ENCODE data around the gene IDNK.

Gene IDNK

GRCh38 chr9:83583151-83584014, 39.6 kb upstream of the IDNK start:
- no peaks in the 10 kb centered on the region for H3K27me3 ChIP-seq (ENCODE audit: insufficient read depth, low read length, poor library complexity, severe bottlenecking)
- peak; percentile 65 for TF ChIP-seq CTCF (conservative IDR thresholded peaks at IDR 0.05; ENCODE audit: low read length)
- TF ChIP-seq EZH2phosphoT487 (IDR thresholded peaks at IDR 0.05; ENCODE audit: borderline replicate concordance), result no peak
- no peak overlapping the region for H3K4me3 ChIP-seq (ENCODE audit: low read length, poor library complexity, severe bottlenecking)
- no peaks in the 10 kb centered on the region for H3K4me1 ChIP-seq (ENCODE audit: insufficient read depth, low read length, poor library complexity, severe bottlenecking)
- H3F3A ChIP-seq (ENCODE audit: low read depth), result no peaks in the 10 kb centered on the region
- no peak overlapping the region for H3K9ac ChIP-seq (ENCODE audit: low read depth, low read length, poor library complexity, severe bottlenecking)
- H3K36me3 ChIP-seq (ENCODE audit: insufficient read depth, low read length), result no peaks in the 10 kb centered on the region
- H3K79me2 ChIP-seq (ENCODE audit: insufficient read depth, low read length), result no peaks in the 10 kb centered on the region
- no peaks in the 10 kb centered on the region for H4K20me1 ChIP-seq (ENCODE audit: insufficient read depth, low read length, poor library complexity, severe bottlenecking)
- H3K9me3 ChIP-seq (ENCODE audit: insufficient read depth, low read depth, low read length), result no peaks in the 10 kb centered on the region
- H2AFZ ChIP-seq (ENCODE audit: low read length), result no peak overlapping the region
- H3K9me2 ChIP-seq (replicated peaks; ENCODE audit: low read depth, low read length), result no peaks in the 10 kb centered on the region
- H3K4me2 ChIP-seq (ENCODE audit: low read depth, low read length, poor library complexity, severe bottlenecking), result no peak overlapping the region

DNA sequence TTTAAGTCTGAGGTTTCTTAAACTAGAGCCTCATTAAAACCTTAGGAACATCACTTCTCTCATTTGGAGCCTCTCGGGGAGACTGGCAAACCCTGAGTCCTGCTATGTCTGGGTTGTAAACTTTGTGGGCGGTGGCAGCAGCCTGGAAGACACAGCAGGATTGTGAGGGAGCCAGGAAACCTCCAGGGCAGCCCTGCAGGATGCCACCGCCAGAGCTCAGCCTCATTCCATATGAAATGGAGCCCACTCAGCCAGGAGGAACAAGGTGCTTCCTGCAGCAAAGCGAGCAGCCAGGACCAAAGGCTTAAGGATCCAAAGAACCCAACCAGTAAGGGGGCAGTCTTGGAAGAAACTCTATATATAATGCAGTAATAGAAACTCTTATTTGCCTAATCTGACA, 37.9 kb upstream of the IDNK start:
- H3K4me3 ChIP-seq (ENCODE audit: low read length, poor library complexity, severe bottlenecking), result no peak overlapping the region
- H3K4me2 ChIP-seq (ENCODE audit: low read depth, low read length, poor library complexity, severe bottlenecking), result no peak overlapping the region
- H3K79me2 ChIP-seq (ENCODE audit: insufficient read depth, low read length), result no peaks in the 10 kb centered on the region
- H3K9me2 ChIP-seq (replicated peaks; ENCODE audit: low read depth, low read length), result no peaks in the 10 kb centered on the region
- no peaks in the 10 kb centered on the region for H3F3A ChIP-seq (ENCODE audit: low read depth)
- no peak overlapping the region for H3K9ac ChIP-seq (ENCODE audit: low read depth, low read length, poor library complexity, severe bottlenecking)
- TF ChIP-seq EZH2phosphoT487 (IDR thresholded peaks at IDR 0.05; ENCODE audit: borderline replicate concordance), result no peak
- no peak for TF ChIP-seq CTCF (conservative IDR thresholded peaks at IDR 0.05; ENCODE audit: low read length)
- H4K20me1 ChIP-seq (ENCODE audit: insufficient read depth, low read length, poor library complexity, severe bottlenecking), result no peaks in the 10 kb centered on the region
- H3K4me1 ChIP-seq (ENCODE audit: insufficient read depth, low read length, poor library complexity, severe bottlenecking), result no peaks in the 10 kb centered on the region
- no peaks in the 10 kb centered on the region for H3K36me3 ChIP-seq (ENCODE audit: insufficient read depth, low read length)
- no peaks in the 10 kb centered on the region for H3K27me3 ChIP-seq (ENCODE audit: insufficient read depth, low read length, poor library complexity, severe bottlenecking)
- H3K9me3 ChIP-seq (ENCODE audit: insufficient read depth, low read depth, low read length), result no peaks in the 10 kb centered on the region
- no peak overlapping the region for H2AFZ ChIP-seq (ENCODE audit: low read length)

GRCh38 chr9:83588256-83588655, 34.7 kb upstream of the IDNK start:
- no peak for TF ChIP-seq CTCF (conservative IDR thresholded peaks at IDR 0.05; ENCODE audit: low read length)
- no peak for TF ChIP-seq EZH2phosphoT487 (IDR thresholded peaks at IDR 0.05; ENCODE audit: borderline replicate concordance)

More at GRCh38 chr9:83588256-83588655, 34.7 kb upstream of the IDNK start:
- Histone ChIP-seq H3K4me1 (ENCODE audit: insufficient read depth, low read length, poor library complexity, severe bottlenecking) (no peaks in the 10 kb centered on the region), H4K20me1 (ENCODE audit: insufficient read depth, low read length, poor library complexity, severe bottlenecking) (no peaks in the 10 kb centered on the region), H3K27me3 (ENCODE audit: insufficient read depth, low read length, poor library complexity, severe bottlenecking) (no peaks in the 10 kb centered on the region), H3K79me2 (ENCODE audit: insufficient read depth, low read length) (no peaks in the 10 kb centered on the region), H3K9me3 (ENCODE audit: insufficient read depth, low read depth, low read length) (no peaks in the 10 kb centered on the region), H3K4me3 (ENCODE audit: low read length, poor library complexity, severe bottlenecking) (no peak overlapping the region), H3K9me2 (replicated peaks; ENCODE audit: low read depth, low read length) (no peaks in the 10 kb centered on the region), H3K4me2 (ENCODE audit: low read depth, low read length, poor library complexity, severe bottlenecking) (no peak overlapping the region), H3K36me3 (ENCODE audit: insufficient read depth, low read length) (no peaks in the 10 kb centered on the region), H3K9ac (ENCODE audit: low read depth, low read length, poor library complexity, severe bottlenecking) (no peak overlapping the region), H3F3A (ENCODE audit: low read depth) (no peaks in the 10 kb centered on the region), H2AFZ (ENCODE audit: low read length) (no peak overlapping the region)

Measured in Loucy (cell line).